B cell (primary cell): ENCODE results near the gene MEX3B. TPM values are rescaled to one million over a fixed set of nuclear protein-coding genes. Genes with fewer than 3 reads are reported as not detected.

Source experiments
- ATAC-seq: fragments of 200-7000 bp; cut with Tn5 transposase; one replicate; pipeline ENCODE4 v1.10.0; 2021; ENCODE audit warnings: low read depth, mild to moderate bottlenecking, moderate number of reproducible peaks, moderate library complexity
- CTCF ChIA-PET: fragments of 350-600 bp; sonication (Branson Sonifier 250); formaldehyde crosslinking; loops from one replicate; lab custom pipeline; 2021; ENCODE audit warnings: antibody characterized with exemption, inconsistent platforms; lab: Charles Lee
- POLR2A ChIA-PET: fragments of 350-600 bp; sonication (Branson Sonifier 250); formaldehyde crosslinking; loops from one replicate; lab custom pipeline; 2021; ENCODE audit warnings: antibody characterized with exemption; lab: Charles Lee
- DNase-seq: peaks from one replicate; pipeline ENCODE4 v3.0.0; 2013
- H2AFZ ChIP-seq: 2 replicates; pipeline ENCODE4 v1.6.1; 2012; ENCODE audit warnings: mild to moderate bottlenecking, low read depth, low read length; ENCODE audit not compliant: insufficient read depth, poor library complexity, severe bottlenecking
- H3K27ac ChIP-seq, 2 donors: 1 replicate in 1 of 2; 2 replicates in 1 of 2; pipeline ENCODE4 v1.5.1; 2012 to 2013; ENCODE audit warnings: low read length in 2 of 2, mild to moderate bottlenecking in 2 of 2, moderate library complexity in 1 of 2
- H3K27me3 ChIP-seq, 4 experiments: fragments of 200-600 bp in 1 of 4; sonication (generic) in 1 of 4; replicated peaks in 1 of 4; 1 replicate in 2 of 4; 2 replicates in 2 of 4; pipeline versions ENCODE4 v1.6.1 to v1.7.0; 2013 to 2016; ENCODE audit warnings: low read length in 3 of 4, mild to moderate bottlenecking in 2 of 4, mixed read lengths in 1 of 4, moderate library complexity in 1 of 4; ENCODE audit not compliant: insufficient read depth in 4 of 4, control insufficient read depth in 3 of 4; ENCODE audit errors: control extremely low read depth in 1 of 4
- H3K36me3 ChIP-seq, 2 experiments: replicated peaks in 1 of 2; 1 replicate in 1 of 2; 2 replicates in 1 of 2; pipeline versions ENCODE4 v1.6.1 to v1.7.1; 2013; ENCODE audit warnings: low read length in 1 of 2; ENCODE audit not compliant: insufficient read depth in 2 of 2, control insufficient read depth in 1 of 2; ENCODE audit errors: control extremely low read depth in 1 of 2, extremely low read depth in 1 of 2
- H3K4me1 ChIP-seq, 2 donors: fragments of 200-600 bp in 1 of 2; sonication (generic) in 1 of 2; 1 replicate in 1 of 2; 2 replicates in 1 of 2; pipeline versions ENCODE4 v1.5.1 to v1.6.1; 2013 to 2017; ENCODE audit warnings: low read length in 2 of 2; ENCODE audit not compliant: control insufficient read depth in 2 of 2, insufficient read depth in 2 of 2
- H3K4me2 ChIP-seq: replicated peaks from 2 replicates; pipeline ENCODE3; 2012; ENCODE audit warnings: mild to moderate bottlenecking, low read depth, low read length; ENCODE audit not compliant: poor library complexity, severe bottlenecking
- H3K4me3 ChIP-seq, 5 experiments: fragments of 200-600 bp in 1 of 5; sonication (generic) in 1 of 5; 1 replicate in 3 of 5; 2 replicates in 2 of 5; pipeline versions ENCODE4 v1.5.1 to v1.7.0; 2011 to 2016; ENCODE audit warnings: low read length in 4 of 5, mild to moderate bottlenecking in 4 of 5, low read depth in 2 of 5, control low read depth in 1 of 5, moderate library complexity in 1 of 5; ENCODE audit not compliant: insufficient read depth in 1 of 5; ENCODE audit errors: control extremely low read depth in 1 of 5, extremely low read depth in 1 of 5
- H3K79me2 ChIP-seq: fragments of 200-600 bp; sonication (generic); one replicate; pipeline ENCODE4 v1.6.0; 2016; ENCODE audit warnings: low read length; ENCODE audit not compliant: control insufficient read depth, insufficient read depth
- H3K9ac ChIP-seq: fragments of 200-600 bp; sonication (generic); 2 replicates; pipeline ENCODE4 v1.6.1; 2017; ENCODE audit warnings: mild to moderate bottlenecking, low read length, moderate library complexity
- H3K9me3 ChIP-seq, 3 donors: one replicate each; pipeline versions ENCODE4 v1.6.1 to v1.7.1; 2013; ENCODE audit warnings: low read length in 2 of 3; ENCODE audit not compliant: control insufficient read depth in 2 of 3, insufficient read depth in 1 of 3; ENCODE audit errors: control extremely low read depth in 1 of 3
- H4K20me1 ChIP-seq: 2 replicates; pipeline ENCODE4 v1.6.0; 2012; ENCODE audit warnings: mild to moderate bottlenecking, low read length; ENCODE audit not compliant: insufficient read depth, control insufficient read depth, poor library complexity, severe bottlenecking
- H3K27ac Mint-ChIP-seq: one replicate; pipeline ENCODE4 v1.8.0; 2021; ENCODE audit warnings: mixed read lengths
- H3K27me3 Mint-ChIP-seq: one replicate; pipeline ENCODE4 v1.8.0; 2021; ENCODE audit warnings: mixed read lengths
- H3K4me1 Mint-ChIP-seq: one replicate; pipeline ENCODE4 v1.8.0; 2021; ENCODE audit warnings: mixed read lengths
- H3K4me3 Mint-ChIP-seq: one replicate; pipeline ENCODE4 v1.8.0; 2021; ENCODE audit warnings: mixed read lengths
- H3K9me3 Mint-ChIP-seq: one replicate; pipeline ENCODE4 v1.8.0; 2022; ENCODE audit warnings: mixed read lengths; ENCODE audit not compliant: insufficient read depth
- EZH2 ChIP-seq: IDR thresholded peaks from 2 replicates; pipeline ENCODE4 v1.6.1; 2012; ENCODE audit warnings: borderline replicate concordance, low read depth, mild to moderate bottlenecking, moderate library complexity, low read length; ENCODE audit not compliant: insufficient read depth, poor library complexity, severe bottlenecking
- WGBS: methylation state at CpG from one replicate; pipeline ENCODE4 v1.1.5; 2013; ENCODE audit warnings: missing lambda C conversion rate; ENCODE audit not compliant: insufficient coverage; 5-methylcytosine and 5-hydroxymethylcytosine counted together
- intact Hi-C: fragments of 100-400 bp; cut with micrococcal nuclease; formaldehyde crosslinking; loops from one replicate; pipeline ENCODE4 v1.10.0; 2022
- polyA plus RNA-seq: library from polyadenylated mRNA; depleted of rRNA; stranded (reverse); fragments of >200 nt; gene quantifications from 2 replicates; pipeline ENCODE4 v1.2.3, GENCODE V29; 2012
- total RNA-seq, 2 donors: library from RNA; stranded (reverse); fragments of 120-200 nt in 1 of 2; gene quantifications; 1 replicate in 1 of 2; 2 replicates in 1 of 2; pipeline versions ENCODE4 v1.2.3 to v1.2.4, GENCODE V29; 2013 to 2022
- TF ChIP-seq, protein P1 (sequence below): fragments of 200-600 bp; IDR thresholded peaks from one replicate; pipeline ENCODE4 v1.8.0; 2022; ENCODE audit warnings: antibody characterized with exemption, mild to moderate bottlenecking

MEX3B gene
- total and polyA plus RNA-seq, 2 donors (not counting 1 experiment from before 2014, with no cell fraction given): 0.40 to 0.59 TPM

DNA sequence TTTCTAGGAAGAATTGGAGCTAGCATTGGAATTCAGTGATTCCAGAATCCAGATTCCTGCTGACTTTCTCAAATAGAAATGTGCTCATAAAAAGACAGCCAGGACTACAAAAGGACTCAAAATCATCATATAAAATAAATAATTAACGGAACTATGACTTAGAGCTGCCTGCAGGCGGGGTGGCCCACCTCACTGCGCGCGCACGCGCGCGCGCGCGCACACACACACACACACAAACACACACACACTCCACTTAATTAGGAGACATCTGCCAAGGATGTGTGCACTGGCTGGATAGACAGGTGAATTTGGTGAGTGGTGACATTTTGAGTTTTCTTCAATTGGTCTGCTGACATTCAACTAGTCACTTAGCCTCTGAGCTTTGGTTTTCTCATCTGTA is 6.9 kb upstream of the MEX3B start:
- ChIA-PET POLR2A (no interaction called here), CTCF (no interaction called here)
- H3K27me3 Mint-ChIP-seq: peaks cover 48% of the 10 kb centered on the region
- DNase-seq: no peak
- Histone ChIP-seq H3K36me3 (no peaks in the 10 kb centered on the region), H3K79me2 (no peaks in the 10 kb centered on the region), H3K9ac (no peak overlapping the region), H3K4me3 (no peak overlapping the region), H3K9me3 (no peaks in the 10 kb centered on the region), H3K27ac (no peak overlapping the region), H3K27me3 (peaks cover 0 to 26% (median 8%) of the 10 kb centered on the region in 4 experiments), H3K4me1 (peaks cover 2 to 4% of the 10 kb centered on the region in 2 donors), H4K20me1 (no peaks in the 10 kb centered on the region), H2AFZ (no peak overlapping the region), H3K4me2 (no peak overlapping the region)
- H3K27ac Mint-ChIP-seq: no peak overlapping the region
- H3K4me1 Mint-ChIP-seq: peaks cover 2% of the 10 kb centered on the region
- H3K9me3 Mint-ChIP-seq: no peaks in the 10 kb centered on the region
- ATAC-seq: no peak
- intact Hi-C loops: no loop called here
- 100% methylated on average over 2 of the region's 12 CpGs for WGBS
- H3K4me3 Mint-ChIP-seq: no peak overlapping the region
- no peak for TF ChIP-seq EZH2
- TF ChIP-seq, protein P1, sequence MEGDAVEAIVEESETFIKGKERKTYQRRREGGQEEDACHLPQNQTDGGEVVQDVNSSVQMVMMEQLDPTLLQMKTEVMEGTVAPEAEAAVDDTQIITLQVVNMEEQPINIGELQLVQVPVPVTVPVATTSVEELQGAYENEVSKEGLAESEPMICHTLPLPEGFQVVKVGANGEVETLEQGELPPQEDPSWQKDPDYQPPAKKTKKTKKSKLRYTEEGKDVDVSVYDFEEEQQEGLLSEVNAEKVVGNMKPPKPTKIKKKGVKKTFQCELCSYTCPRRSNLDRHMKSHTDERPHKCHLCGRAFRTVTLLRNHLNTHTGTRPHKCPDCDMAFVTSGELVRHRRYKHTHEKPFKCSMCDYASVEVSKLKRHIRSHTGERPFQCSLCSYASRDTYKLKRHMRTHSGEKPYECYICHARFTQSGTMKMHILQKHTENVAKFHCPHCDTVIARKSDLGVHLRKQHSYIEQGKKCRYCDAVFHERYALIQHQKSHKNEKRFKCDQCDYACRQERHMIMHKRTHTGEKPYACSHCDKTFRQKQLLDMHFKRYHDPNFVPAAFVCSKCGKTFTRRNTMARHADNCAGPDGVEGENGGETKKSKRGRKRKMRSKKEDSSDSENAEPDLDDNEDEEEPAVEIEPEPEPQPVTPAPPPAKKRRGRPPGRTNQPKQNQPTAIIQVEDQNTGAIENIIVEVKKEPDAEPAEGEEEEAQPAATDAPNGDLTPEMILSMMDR: no peak

DNA sequence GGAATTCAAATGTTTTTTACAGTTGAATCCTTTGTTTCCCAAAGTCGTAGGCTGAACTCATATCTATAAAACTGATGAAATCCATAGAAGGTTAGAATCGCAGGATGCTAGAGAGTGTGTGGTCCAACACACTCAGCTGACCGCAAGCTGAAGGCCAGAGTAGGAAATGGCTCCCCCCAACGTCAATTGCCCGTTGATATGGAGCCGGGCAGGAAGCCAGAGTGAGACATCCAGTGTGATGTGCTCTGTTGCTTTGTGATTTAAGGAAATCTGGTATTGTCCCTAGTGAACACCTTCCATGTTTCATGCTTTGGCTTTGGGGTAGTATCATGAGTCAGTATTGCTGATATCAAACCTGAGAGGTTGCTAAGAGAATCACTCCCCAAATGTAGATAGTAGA is 5.8 kb upstream of the MEX3B start:
- CTCF ChIA-PET: interaction anchor here (0.6 kb wide), 1 partner anchor 39 kb away, joined by 3 read pairs; no protein-coding TSS in a partner anchor
- H3K4me3 ChIP-seq: no peak overlapping the region
- peaks cover 8 to 9% of the 10 kb centered on the region in 2 donors for H3K4me1 ChIP-seq
- H3K9me3 ChIP-seq: no peaks in the 10 kb centered on the region
- 87% methylated on average over 6 of the region's 6 CpGs for WGBS
- no peak overlapping the region for H2AFZ ChIP-seq
- Mint-ChIP-seq H3K27me3 (peaks cover 48% of the 10 kb centered on the region), H3K9me3 (no peaks in the 10 kb centered on the region), H3K4me1 (peaks cover 6% of the 10 kb centered on the region), H3K4me3 (no peak overlapping the region), H3K27ac (no peak overlapping the region)
- ATAC-seq (no peak), DNase-seq (no peak)
- H3K36me3 ChIP-seq: no peaks in the 10 kb centered on the region
- H3K27me3 ChIP-seq: peaks cover 0 to 20% (median 9%) of the 10 kb centered on the region in 4 experiments
- TF ChIP-seq, protein P1: no peak
- no peak for TF ChIP-seq EZH2
- intact Hi-C loops: no loop called here
- no peak overlapping the region for H3K4me2 ChIP-seq
- H3K79me2 ChIP-seq: no peaks in the 10 kb centered on the region
- POLR2A ChIA-PET: no interaction called here
- H4K20me1 ChIP-seq: no peaks in the 10 kb centered on the region
- H3K9ac ChIP-seq: no peak overlapping the region
- no peak overlapping the region for H3K27ac ChIP-seq
